ENCODE data around the gene SHF.

Gene SHF

GRCh38 chr15:45168751-45169551 lies 18.8 kb downstream of the SHF start:
- no peak for DNase-seq

DNA sequence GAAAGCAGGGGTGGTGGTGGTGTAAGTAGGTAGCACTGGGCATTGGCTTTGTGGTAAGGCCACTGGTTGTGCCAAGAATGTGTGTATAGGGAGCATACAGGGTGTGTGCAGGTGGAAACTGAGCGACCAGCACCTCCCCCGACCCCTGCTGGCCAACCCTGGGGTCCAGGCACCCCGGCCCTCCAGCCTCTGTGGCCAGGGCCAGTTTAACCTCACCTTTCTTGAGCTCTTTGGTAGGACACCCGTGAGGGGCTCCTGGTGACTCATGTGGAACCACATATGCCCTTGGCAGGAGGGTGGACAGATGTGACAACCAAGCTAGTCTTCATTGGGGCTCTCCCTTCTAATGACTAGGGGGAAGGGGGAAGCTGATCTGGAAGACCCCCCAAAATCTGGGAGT lies 19.5 kb downstream of the SHF start:
- no peak for DNase-seq

DNA sequence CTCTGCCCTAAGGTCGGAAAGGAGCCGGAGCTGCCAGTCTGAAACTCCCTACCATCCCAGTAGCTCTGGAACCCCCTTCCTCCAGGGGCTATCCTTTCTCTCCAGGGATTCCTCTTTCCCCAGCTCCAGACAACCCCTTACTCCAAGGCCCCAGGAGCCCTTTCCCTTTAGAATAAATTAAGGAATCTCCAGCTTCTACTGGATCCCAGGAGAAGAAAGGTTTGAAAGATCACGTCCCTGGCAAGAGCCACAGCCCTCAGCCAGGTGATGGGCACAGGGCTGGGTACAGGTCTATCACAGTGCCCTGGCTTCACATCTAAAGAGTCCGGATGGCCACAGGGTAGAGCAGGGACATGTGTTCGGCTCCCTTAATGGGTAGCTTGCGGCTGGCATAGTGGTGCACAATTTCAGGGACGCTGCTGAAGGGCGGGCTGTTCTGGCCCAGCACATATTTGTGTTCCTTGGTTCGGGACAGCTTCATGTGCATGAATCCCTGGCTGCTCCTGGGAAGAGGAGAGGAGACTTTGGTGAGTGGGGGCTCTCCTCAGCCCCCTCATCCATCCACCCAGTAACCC lies 20.0 kb downstream of the SHF start:
- DNase-seq = no peak

GRCh38 chr15:45166834-45167630 lies 20.7 kb downstream of the SHF start:
- peak; percentile 86 for DNase-seq

DNA sequence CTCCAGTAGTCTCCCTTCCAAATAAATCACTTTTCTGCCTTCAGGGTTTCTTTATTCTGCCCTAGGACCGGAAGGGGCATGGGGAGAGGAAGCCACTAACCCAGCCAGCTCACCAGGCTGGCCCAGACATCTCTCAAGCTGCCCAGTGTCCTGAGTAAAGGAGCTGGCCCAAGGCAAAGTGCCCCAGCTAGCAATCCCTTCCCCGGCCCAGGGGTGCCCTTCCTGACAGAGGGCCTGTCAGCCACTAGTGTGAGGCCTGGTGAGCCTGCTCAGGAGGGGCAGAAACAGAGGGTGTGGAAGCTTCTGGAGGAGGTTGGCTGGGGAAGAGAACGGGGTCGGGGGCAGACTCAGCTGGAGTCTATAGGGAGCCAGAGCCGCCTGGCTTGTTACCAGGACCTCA lies 22.2 kb downstream of the SHF start:
- DNase-seq = no peak

- DNase-seq = no peak
Observed at GRCh38 chr15:45164914-45165313, 22.9 kb downstream of the SHF start.

- no peak for DNase-seq
Observed at GRCh38 chr15:45163508-45163856, 24.3 kb downstream of the SHF start.

DNA sequence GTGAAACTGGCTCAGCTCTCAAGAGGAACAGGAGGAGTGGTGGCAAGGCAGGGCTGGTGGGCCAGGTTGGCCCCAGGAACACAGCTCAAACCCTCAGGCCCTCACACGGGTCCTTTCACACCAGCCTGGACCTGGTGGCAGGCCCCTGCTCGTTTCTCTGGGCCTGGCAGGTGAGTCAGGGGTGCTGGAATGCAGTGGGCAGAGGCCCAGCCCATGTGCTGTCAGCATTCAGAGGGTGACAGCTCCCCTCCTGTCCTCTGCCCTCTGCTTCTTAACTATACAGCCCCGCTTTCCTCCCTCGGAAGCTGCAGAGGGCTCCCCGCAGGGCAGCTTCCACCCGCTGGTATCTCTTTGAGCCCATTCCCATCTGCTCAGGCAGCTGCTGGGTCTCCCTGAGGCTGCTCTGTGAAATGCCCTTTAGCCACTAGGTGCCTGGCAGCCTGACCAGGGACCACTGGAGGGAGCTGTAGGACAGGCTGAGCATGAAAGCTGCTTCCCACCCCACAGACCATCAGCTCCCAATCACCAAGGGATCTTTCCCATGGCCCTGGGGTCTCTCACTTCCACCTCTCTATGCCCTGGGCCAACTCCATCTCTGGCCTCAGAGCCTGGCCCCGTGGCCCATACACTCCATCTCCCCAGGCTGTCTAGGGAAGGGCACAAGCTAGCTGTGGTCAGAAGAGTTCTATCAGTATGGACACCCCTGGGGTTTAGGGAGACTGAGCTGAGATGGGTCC lies 24.8 kb downstream of the SHF start:
- DNase-seq = peak; percentile 67

- no peak for DNase-seq
Observed at GRCh38 chr15:45161666-45162065, 26.1 kb downstream of the SHF start.

DNA sequence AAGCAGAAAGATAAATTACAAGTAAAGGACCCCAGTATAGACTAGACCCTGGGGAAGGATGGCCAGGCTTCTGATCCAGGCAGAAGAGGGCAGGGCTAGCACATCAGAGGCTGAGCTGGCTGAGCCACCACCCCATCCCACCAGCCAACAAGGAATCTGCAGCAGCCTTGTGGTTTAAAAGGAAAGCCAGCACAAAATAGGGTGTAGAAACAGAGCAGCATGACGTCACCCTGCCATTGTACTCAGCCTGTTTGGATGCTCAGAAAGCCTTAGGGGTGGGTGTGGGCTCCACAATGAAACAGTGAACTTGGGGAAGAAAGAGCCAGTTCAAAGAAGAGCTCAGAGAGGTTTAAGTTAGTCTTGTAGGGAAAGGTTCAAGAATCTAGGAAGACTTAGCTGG lies 29.8 kb downstream of the SHF start:
- no peak for DNase-seq

DNA sequence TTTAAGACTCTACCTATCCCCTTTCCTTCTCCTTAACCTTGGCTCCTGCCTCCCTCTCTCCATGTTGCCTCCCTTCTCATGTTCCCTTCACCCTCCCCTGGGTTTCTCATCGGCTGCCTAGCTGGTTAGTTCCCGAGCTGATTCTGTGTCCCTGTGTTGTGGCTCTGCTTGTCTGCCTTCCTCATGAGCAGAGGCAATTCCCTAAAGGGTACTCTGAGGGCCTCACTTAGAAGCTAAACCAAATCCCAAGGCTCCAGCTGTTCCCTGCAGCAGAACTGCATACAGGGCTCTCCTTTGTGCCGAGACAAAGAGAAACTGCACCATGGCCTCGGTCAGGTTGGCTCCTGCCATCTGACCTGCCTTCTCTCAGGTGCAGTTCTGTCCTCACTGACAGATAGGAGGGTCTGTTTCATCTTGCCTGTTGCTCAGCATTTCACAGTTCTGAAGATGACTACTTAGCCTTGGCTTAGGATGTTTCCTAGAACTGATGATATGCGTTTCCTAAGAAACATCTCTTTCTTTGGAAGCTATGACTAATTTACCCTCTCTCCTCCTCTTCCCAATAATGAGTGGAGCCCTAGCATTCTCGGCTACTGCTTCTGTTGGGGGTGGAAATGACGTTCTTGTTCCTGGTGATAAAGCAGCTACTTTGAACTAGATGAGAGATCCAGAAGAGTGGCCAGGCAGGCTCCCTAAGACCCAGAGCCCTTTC lies 30.9 kb downstream of the SHF start:
- DNase-seq = no peak

DNA sequence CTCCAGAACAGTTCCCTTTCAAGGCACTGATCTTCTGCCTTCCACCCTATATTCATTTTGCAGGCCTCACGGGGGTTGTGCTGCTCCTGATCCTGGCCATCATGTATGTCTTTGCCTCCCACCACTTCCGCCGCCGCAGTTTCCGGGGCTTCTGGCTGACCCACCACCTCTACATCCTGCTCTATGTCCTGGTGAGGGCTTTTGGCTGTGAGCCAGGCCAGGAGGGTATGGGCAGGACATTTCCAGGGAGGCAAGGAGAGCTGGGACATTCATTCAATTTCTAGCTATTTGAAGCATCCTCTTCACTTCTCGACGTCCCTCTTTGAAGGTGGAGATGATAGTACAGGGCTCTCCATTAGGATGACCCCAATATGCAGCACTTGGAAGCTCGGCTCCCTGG lies 32.0 kb downstream of the SHF start:
- DNase-seq = no peak

GRCh38 chr15:45151998-45152828 lies 35.6 kb downstream of the SHF start:
- no peak for DNase-seq

DNA sequence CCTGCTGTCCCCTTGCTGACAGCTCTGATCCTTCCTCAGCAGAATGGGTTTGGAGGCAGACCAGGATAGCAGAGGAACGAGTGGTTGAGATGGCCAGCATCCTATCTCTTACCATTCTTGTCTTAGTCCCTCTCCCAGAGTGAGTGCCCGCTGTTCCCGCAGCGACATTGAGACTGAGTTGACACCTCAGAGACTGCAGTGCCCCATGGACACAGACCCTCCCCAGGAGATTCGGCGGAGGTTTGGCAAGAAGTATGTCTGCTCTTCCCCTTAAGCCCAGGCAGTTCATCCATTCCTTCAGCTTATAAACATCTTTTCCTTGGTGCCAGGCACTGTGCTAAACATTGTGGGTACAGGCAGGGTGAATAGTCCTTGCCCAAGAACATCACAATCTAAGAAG lies 36.8 kb downstream of the SHF start:
- no peak for DNase-seq

DNA sequence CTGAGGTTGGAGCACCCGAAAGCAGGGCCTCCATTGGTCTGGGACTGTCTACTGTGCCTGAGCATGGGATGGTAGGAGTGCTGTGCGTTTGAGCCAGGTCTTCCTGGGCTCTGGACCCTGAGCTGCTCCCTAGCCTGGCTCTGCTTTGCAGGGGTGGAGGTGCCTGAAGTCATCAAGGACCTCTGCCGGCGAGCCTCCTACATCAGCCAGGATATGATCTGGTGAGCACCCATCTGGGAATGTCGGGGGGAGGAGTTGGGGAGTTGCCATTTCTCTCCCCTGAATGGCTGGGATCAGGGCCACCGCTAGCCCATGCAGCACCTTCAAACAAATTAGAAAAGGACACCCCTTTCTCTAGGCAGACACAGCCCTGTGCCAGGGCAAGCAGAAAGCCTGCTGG lies 37.3 kb downstream of the SHF start:
- DNase-seq = no peak

GRCh38 chr15:45149060-45149459 lies 38.7 kb downstream of the SHF start:
- DNase-seq = no peak

- no peak for DNase-seq
Observed at GRCh38 chr15:45148076-45149059, 39.4 kb downstream of the SHF start.

DNA sequence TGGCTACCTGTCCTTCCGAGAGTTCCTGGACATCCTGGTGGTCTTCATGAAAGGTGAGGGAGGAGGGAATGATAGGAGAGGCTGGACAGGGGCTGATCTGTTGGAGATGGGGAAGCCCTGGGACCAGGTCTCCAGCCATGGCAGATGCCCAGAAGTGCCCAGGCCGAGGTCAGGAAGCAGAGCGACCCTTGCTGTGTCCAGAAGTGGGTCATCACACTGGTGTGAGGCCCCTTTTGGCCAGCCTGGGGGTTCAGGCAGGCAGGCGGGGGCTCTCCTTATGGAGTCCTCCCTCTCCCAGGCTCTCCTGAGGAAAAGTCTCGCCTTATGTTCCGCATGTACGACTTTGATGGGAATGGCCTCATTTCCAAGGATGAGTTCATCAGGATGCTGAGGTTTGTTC lies 40.2 kb downstream of the SHF start:
- no peak for DNase-seq

- DNase-seq = no peak
Observed at GRCh38 chr15:45146405-45146804, 41.4 kb downstream of the SHF start.

- DNase-seq = no peak
Observed at GRCh38 chr15:45144775-45145174, 43.0 kb downstream of the SHF start.

DNA sequence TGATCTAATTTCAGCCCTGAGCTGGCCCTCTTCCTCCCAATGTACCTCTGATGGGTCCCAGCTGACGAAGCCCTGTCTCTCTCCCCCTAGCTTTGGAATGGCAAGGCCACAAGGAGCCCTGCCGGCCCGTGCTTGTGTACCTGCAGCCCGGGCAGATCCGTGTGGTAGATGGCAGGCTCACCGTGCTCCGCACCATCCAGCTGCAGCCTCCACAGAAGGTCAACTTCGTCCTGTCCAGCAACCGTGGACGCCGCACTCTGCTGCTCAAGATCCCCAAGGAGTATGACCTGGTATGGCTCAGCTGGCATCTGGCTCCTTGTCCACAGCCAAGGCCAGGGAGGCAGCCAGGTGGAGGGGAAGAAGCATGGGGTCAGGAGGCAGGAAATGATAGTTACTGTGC lies 43.8 kb downstream of the SHF start:
- DNase-seq = no peak
